GM23338 (cell line): ENCODE measurements around the gene KLK12. TPM values are rescaled to one million over a fixed set of nuclear protein-coding genes. Genes with fewer than 3 reads are reported as not detected.

Experiments used
- ATAC-seq: fragments of 200-7000 bp; cut with Tn5 transposase; 3 replicates; pipeline ENCODE4 v1.9.1; 2020
- DNase-seq: peaks from one replicate; pipeline ENCODE4 v3.0.0-alpha.2; 2015; ENCODE audit warnings: low spot score
- H2AFZ ChIP-seq: fragments of 200-600 bp; sonication (generic); 2 replicates; pipeline ENCODE4 v1.8.0; 2016; ENCODE audit warnings: antibody characterized with exemption, mild to moderate bottlenecking, moderate library complexity
- H3F3A ChIP-seq: fragments of 200-600 bp; sonication (generic); replicated peaks from 2 replicates; pipeline ENCODE4 v1.8.0; 2017; ENCODE audit warnings: antibody characterized with exemption, mixed run types, low read depth
- H3K27ac ChIP-seq: fragments of 200-600 bp; sonication (generic); 2 replicates; pipeline ENCODE4 v1.6.1; 2016; ENCODE audit warnings: low read depth
- H3K27me3 ChIP-seq: fragments of 200-600 bp; sonication (generic); 2 replicates; pipeline ENCODE4 v1.8.0; 2016; ENCODE audit warnings: mild to moderate bottlenecking, mixed run types, moderate library complexity; ENCODE audit not compliant: insufficient read depth
- H3K36me3 ChIP-seq: fragments of 200-600 bp; sonication (generic); 2 replicates; pipeline ENCODE4 v1.8.0; 2016; ENCODE audit warnings: mild to moderate bottlenecking; ENCODE audit not compliant: insufficient read depth
- H3K4me1 ChIP-seq: fragments of 200-600 bp; sonication (generic); 2 replicates; pipeline ENCODE4 v1.8.0; 2016; ENCODE audit warnings: mild to moderate bottlenecking, moderate library complexity; ENCODE audit not compliant: insufficient read depth
- H3K4me2 ChIP-seq: fragments of 200-600 bp; sonication (generic); 2 replicates; pipeline ENCODE4 v1.7.1; 2017; ENCODE audit warnings: mixed run types
- H3K4me3 ChIP-seq: fragments of 200-600 bp; sonication (generic); 2 replicates; pipeline ENCODE4 v1.6.1; 2016; ENCODE audit warnings: mixed run types
- H3K79me2 ChIP-seq: fragments of 200-600 bp; sonication (generic); replicated peaks from 2 replicates; pipeline ENCODE4 v1.8.0; 2017; ENCODE audit warnings: mild to moderate bottlenecking; ENCODE audit not compliant: insufficient read depth
- H3K9me2 ChIP-seq: fragments of 200-600 bp; sonication (generic); 2 replicates; pipeline ENCODE4 v1.8.0; 2017; ENCODE audit not compliant: insufficient read depth
- H4K20me1 ChIP-seq: fragments of 200-600 bp; sonication (generic); replicated peaks from 2 replicates; pipeline ENCODE4 v1.8.0; 2017; ENCODE audit warnings: mild to moderate bottlenecking; ENCODE audit not compliant: insufficient read depth
- H3K27ac Mint-ChIP-seq: 2 replicates; pipeline ENCODE4 v1.8.0; 2020; ENCODE audit warnings: inconsistent platforms, mild to moderate bottlenecking, moderate library complexity, mixed read lengths
- H3K27me3 Mint-ChIP-seq: 3 replicates; pipeline ENCODE4 v1.8.0; 2022; ENCODE audit warnings: low read depth, mild to moderate bottlenecking, moderate library complexity, mixed read lengths, inconsistent platforms; ENCODE audit not compliant: insufficient read depth, poor library complexity
- H3K36me3 Mint-ChIP-seq: 3 replicates; pipeline ENCODE4 v1.8.0; 2021; ENCODE audit warnings: low read depth, mild to moderate bottlenecking, inconsistent platforms, moderate library complexity, mixed read lengths
- H3K4me1 Mint-ChIP-seq: 3 replicates; pipeline ENCODE4 v1.8.0; 2020; ENCODE audit warnings: mild to moderate bottlenecking, inconsistent platforms, mixed read lengths
- H3K4me3 Mint-ChIP-seq: 3 replicates; pipeline ENCODE4 v1.8.0; 2021; ENCODE audit warnings: moderate library complexity, mild to moderate bottlenecking, inconsistent platforms, mixed read lengths
- H3K9me3 Mint-ChIP-seq: 3 replicates; pipeline ENCODE4 v1.8.0; 2020; ENCODE audit warnings: moderate library complexity, mild to moderate bottlenecking, inconsistent platforms, mixed read lengths
- CREB1 ChIP-seq: fragments of 250-450 bp; sonication (Bioruptor Pico); IDR thresholded peaks from 2 replicates; pipeline ENCODE4 v1.5.0; 2020; ENCODE audit warnings: low read depth, mild to moderate bottlenecking, moderate library complexity
- ETS1 ChIP-seq: IDR thresholded peaks from 2 replicates; pipeline ENCODE4 v1.6.1; 2016; ENCODE audit warnings: antibody characterized with exemption
- EZH2 ChIP-seq: fragments of 200-600 bp; sonication (generic); IDR thresholded peaks from one replicate; pipeline ENCODE4 v1.8.0; 2017; ENCODE audit warnings: antibody characterized with exemption, mild to moderate bottlenecking, low read depth; ENCODE audit not compliant: unreplicated experiment
- EZH2phosphoT487 ChIP-seq: fragments of 200-600 bp; sonication (generic); IDR thresholded peaks from one replicate; pipeline ENCODE4 v1.8.1; 2018; ENCODE audit warnings: antibody characterized with exemption; ENCODE audit not compliant: unreplicated experiment
- JUNB ChIP-seq: IDR thresholded peaks from one replicate; pipeline ENCODE4 v1.6.1; 2016; ENCODE audit warnings: antibody characterized with exemption; ENCODE audit not compliant: unreplicated experiment
- NANOG ChIP-seq: IDR thresholded peaks from 2 replicates; pipeline ENCODE4 v1.6.1; 2016; ENCODE audit warnings: antibody characterized with exemption, borderline replicate concordance
- POLR2AphosphoS5 ChIP-seq: IDR thresholded peaks from 2 replicates; pipeline ENCODE4 v1.6.1; 2016; ENCODE audit warnings: antibody characterized with exemption, low read depth
- REST ChIP-seq: IDR thresholded peaks from one replicate; pipeline ENCODE4 v1.6.1; 2018; ENCODE audit warnings: antibody characterized with exemption; ENCODE audit not compliant: unreplicated experiment
- STAT1 ChIP-seq: IDR thresholded peaks from one replicate; pipeline ENCODE4 v1.6.1; 2016; ENCODE audit warnings: antibody characterized with exemption; ENCODE audit not compliant: unreplicated experiment
- ZNF114 ChIP-seq: fragments of 250-450 bp; sonication (Bioruptor Pico); IDR thresholded peaks from 2 replicates; pipeline ENCODE4 v1.5.0; 2020; ENCODE audit warnings: mild to moderate bottlenecking, moderate library complexity
- ZNF331 ChIP-seq: fragments of 250-450 bp; sonication (Bioruptor Pico); IDR thresholded peaks from 2 replicates; pipeline ENCODE4 v1.5.0; 2020; ENCODE audit warnings: low read depth, mild to moderate bottlenecking, moderate library complexity
- polyA plus RNA-seq: library from polyadenylated mRNA; unstranded; fragments of >200 nt; fragmentation: Nextera tagmentation; extraction: Ambion mirVana; gene quantifications from 2 replicates; pipeline ENCODE4 v1.2.1, GENCODE V29; 2016
- total RNA-seq: library from RNA; depleted of rRNA; stranded (reverse); fragments of >200 nt; shearing (Covaris generic); gene quantifications from 2 replicates; pipeline ENCODE4 v1.2.3, GENCODE V29; 2014
- TF ChIP-seq, protein P1 (sequence below): fragments of 250-450 bp; sonication (Bioruptor Pico); IDR thresholded peaks from 2 replicates; pipeline ENCODE4 v1.5.0; 2020; ENCODE audit warnings: mild to moderate bottlenecking, moderate library complexity
- TF ChIP-seq, protein P2 (sequence below), 2 experiments: fragments of 200-600 bp in 1 of 2; sonication (generic) in 1 of 2; conservative IDR thresholded peaks; 2 replicates each; pipeline versions ENCODE4 v1.5.1 to v1.6.1; 2016 to 2017; ENCODE audit warnings: antibody characterized with exemption in 2 of 2, low read depth in 2 of 2, mild to moderate bottlenecking in 2 of 2, moderate library complexity in 1 of 2

KLK12 gene
- total and polyA plus RNA-seq, 2 experiments from 2014 or later: not detected

- Mint-ChIP-seq H3K4me3 (no peak overlapping the region), H3K27ac (no peak overlapping the region), H3K36me3 (no peaks in the 10 kb centered on the region), H3K27me3 (peaks cover 17% of the 10 kb centered on the region), H3K4me1 (peaks cover 13% of the 10 kb centered on the region), H3K9me3 (no peaks in the 10 kb centered on the region)
- Histone ChIP-seq H3F3A (no peaks in the 10 kb centered on the region), H3K4me3 (no peak overlapping the region), H4K20me1 (no peaks in the 10 kb centered on the region), H3K79me2 (no peaks in the 10 kb centered on the region), H3K27me3 (no peaks in the 10 kb centered on the region), H2AFZ (no peak overlapping the region), H3K4me2 (no peak overlapping the region), H3K4me1 (peaks cover 11% of the 10 kb centered on the region), H3K9me2 (no peaks in the 10 kb centered on the region), H3K27ac (no peak overlapping the region), H3K36me3 (no peaks in the 10 kb centered on the region)
- TF ChIP-seq POLR2AphosphoS5: no peak
- no peak for TF ChIP-seq JUNB
- no peak for TF ChIP-seq ZNF331 (CRISPR knock-in tag)
- TF ChIP-seq CREB1 (CRISPR knock-in tag): no peak
- no peak for TF ChIP-seq ETS1
- TF ChIP-seq, protein P1, sequence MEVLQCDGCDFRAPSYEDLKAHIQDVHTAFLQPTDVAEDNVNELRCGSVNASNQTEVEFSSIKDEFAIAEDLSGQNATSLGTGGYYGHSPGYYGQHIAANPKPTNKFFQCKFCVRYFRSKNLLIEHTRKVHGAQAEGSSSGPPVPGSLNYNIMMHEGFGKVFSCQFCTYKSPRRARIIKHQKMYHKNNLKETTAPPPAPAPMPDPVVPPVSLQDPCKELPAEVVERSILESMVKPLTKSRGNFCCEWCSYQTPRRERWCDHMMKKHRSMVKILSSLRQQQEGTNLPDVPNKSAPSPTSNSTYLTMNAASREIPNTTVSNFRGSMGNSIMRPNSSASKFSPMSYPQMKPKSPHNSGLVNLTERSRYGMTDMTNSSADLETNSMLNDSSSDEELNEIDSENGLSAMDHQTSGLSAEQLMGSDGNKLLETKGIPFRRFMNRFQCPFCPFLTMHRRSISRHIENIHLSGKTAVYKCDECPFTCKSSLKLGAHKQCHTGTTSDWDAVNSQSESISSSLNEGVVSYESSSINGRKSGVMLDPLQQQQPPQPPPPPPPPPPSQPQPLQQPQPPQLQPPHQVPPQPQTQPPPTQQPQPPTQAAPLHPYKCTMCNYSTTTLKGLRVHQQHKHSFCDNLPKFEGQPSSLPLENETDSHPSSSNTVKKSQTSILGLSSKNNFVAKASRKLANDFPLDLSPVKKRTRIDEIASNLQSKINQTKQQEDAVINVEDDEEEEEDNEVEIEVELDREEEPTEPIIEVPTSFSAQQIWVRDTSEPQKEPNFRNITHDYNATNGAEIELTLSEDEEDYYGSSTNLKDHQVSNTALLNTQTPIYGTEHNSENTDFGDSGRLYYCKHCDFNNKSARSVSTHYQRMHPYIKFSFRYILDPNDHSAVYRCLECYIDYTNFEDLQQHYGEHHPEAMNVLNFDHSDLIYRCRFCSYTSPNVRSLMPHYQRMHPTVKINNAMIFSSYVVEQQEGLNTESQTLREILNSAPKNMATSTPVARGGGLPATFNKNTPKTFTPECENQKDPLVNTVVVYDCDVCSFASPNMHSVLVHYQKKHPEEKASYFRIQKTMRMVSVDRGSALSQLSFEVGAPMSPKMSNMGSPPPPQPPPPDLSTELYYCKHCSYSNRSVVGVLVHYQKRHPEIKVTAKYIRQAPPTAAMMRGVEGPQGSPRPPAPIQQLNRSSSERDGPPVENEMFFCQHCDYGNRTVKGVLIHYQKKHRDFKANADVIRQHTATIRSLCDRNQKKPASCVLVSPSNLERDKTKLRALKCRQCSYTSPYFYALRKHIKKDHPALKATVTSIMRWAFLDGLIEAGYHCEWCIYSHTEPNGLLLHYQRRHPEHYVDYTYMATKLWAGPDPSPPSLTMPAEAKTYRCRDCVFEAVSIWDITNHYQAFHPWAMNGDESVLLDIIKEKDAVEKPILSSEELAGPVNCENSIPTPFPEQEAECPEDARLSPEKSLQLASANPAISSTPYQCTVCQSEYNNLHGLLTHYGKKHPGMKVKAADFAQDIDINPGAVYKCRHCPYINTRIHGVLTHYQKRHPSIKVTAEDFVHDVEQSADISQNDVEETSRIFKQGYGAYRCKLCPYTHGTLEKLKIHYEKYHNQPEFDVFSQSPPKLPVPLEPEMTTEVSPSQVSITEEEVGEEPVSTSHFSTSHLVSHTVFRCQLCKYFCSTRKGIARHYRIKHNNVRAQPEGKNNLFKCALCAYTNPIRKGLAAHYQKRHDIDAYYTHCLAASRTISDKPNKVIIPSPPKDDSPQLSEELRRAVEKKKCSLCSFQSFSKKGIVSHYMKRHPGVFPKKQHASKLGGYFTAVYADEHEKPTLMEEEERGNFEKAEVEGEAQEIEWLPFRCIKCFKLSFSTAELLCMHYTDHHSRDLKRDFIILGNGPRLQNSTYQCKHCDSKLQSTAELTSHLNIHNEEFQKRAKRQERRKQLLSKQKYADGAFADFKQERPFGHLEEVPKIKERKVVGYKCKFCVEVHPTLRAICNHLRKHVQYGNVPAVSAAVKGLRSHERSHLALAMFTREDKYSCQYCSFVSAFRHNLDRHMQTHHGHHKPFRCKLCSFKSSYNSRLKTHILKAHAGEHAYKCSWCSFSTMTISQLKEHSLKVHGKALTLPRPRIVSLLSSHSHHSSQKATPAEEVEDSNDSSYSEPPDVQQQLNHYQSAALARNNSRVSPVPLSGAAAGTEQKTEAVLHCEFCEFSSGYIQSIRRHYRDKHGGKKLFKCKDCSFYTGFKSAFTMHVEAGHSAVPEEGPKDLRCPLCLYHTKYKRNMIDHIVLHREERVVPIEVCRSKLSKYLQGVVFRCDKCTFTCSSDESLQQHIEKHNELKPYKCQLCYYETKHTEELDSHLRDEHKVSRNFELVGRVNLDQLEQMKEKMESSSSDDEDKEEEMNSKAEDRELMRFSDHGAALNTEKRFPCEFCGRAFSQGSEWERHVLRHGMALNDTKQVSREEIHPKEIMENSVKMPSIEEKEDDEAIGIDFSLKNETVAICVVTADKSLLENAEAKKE (CRISPR knock-in tag): no peak
- no peak for TF ChIP-seq STAT1
- TF ChIP-seq ZNF114 (CRISPR knock-in tag): no peak
- no peak for TF ChIP-seq REST
- no peak for TF ChIP-seq EZH2phosphoT487
- no peak for TF ChIP-seq NANOG
- no peak for TF ChIP-seq EZH2
- TF ChIP-seq, protein P2, sequence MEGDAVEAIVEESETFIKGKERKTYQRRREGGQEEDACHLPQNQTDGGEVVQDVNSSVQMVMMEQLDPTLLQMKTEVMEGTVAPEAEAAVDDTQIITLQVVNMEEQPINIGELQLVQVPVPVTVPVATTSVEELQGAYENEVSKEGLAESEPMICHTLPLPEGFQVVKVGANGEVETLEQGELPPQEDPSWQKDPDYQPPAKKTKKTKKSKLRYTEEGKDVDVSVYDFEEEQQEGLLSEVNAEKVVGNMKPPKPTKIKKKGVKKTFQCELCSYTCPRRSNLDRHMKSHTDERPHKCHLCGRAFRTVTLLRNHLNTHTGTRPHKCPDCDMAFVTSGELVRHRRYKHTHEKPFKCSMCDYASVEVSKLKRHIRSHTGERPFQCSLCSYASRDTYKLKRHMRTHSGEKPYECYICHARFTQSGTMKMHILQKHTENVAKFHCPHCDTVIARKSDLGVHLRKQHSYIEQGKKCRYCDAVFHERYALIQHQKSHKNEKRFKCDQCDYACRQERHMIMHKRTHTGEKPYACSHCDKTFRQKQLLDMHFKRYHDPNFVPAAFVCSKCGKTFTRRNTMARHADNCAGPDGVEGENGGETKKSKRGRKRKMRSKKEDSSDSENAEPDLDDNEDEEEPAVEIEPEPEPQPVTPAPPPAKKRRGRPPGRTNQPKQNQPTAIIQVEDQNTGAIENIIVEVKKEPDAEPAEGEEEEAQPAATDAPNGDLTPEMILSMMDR (conservative IDR thresholded peaks at IDR 0.05; ENCODE audit: low read depth in 2 of 2): no peak
- DNase-seq (no peak), ATAC-seq (no peak)
Observed at GRCh38 chr19:51006406-51006805, 28.4 kb downstream of the KLK12 start.
